Glutamatergic neuron (in vitro differentiated cells): ENCODE measurements around the gene CBR4. TPM values are rescaled to one million over a fixed set of nuclear protein-coding genes. Genes with fewer than 3 reads are reported as not detected.

Experiments used
- DNase-seq: peaks from one replicate; pipeline ENCODE4 v3.0.0; 2022
- H3K27ac Mint-ChIP-seq: one replicate; pipeline ENCODE4 v1.8.0; 2020; ENCODE audit warnings: mild to moderate bottlenecking, mixed read lengths, inconsistent platforms; ENCODE audit not compliant: unreplicated experiment
- H3K27me3 Mint-ChIP-seq: one replicate; pipeline ENCODE4 v1.8.0; 2020; ENCODE audit warnings: mild to moderate bottlenecking, moderate library complexity, mixed read lengths, inconsistent platforms; ENCODE audit not compliant: unreplicated experiment
- H3K36me3 Mint-ChIP-seq: one replicate; pipeline ENCODE4 v1.8.0; 2020; ENCODE audit warnings: mild to moderate bottlenecking, mixed read lengths, inconsistent platforms; ENCODE audit not compliant: unreplicated experiment
- H3K4me1 Mint-ChIP-seq: one replicate; pipeline ENCODE4 v1.8.0; 2020; ENCODE audit warnings: mild to moderate bottlenecking, low read depth, mixed read lengths, inconsistent platforms; ENCODE audit not compliant: unreplicated experiment
- H3K4me3 Mint-ChIP-seq: one replicate; pipeline ENCODE4 v1.8.0; 2020; ENCODE audit warnings: mild to moderate bottlenecking, mixed read lengths, inconsistent platforms; ENCODE audit not compliant: unreplicated experiment
- H3K9me3 Mint-ChIP-seq: one replicate; pipeline ENCODE4 v1.8.0; 2020; ENCODE audit warnings: mild to moderate bottlenecking, moderate library complexity, mixed read lengths, inconsistent platforms; ENCODE audit not compliant: unreplicated experiment
- CTCF ChIP-seq: fragments of 200-600 bp; sonication (generic); IDR thresholded peaks from one replicate; pipeline ENCODE4 v1.5.0; 2021; ENCODE audit not compliant: partially characterized antibody, unreplicated experiment
- total RNA-seq: library from RNA; stranded (reverse); fragmentation: NEBNext Ultra II Directional; extraction: Animal tissue kit (Norgen Biotek cat#: 25700); gene quantifications from one replicate; pipeline ENCODE4 v1.2.1, GENCODE V29; 2021; ENCODE audit not compliant: unreplicated experiment

The CBR4 gene
- total RNA-seq, 1 donor from 2014 or later = 59.1 TPM

DNA sequence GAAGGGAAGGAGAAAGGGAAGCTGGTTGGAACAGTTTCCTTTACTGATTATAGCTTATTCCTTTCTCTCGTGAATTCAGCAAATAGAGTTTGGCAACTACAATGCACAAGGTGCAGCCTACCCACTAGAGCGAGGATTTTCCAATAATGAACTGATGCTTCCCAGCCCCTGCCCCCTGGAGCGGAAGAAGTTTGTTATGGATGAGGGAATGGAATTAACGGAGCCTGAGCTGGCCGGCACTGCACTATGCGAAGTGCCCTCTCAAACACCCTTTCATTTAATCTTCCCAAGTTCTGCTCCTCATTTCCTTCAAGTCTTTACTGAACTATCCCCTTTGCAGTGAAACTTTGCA lies 42.5 kb upstream of the CBR4 start:
- Mint-ChIP-seq H3K27me3 (peaks cover 4% of the 10 kb centered on the region), H3K27ac (no peak overlapping the region), H3K4me3 (no peak overlapping the region), H3K9me3 (peaks cover 2% of the 10 kb centered on the region), H3K4me1 (no peaks in the 10 kb centered on the region), H3K36me3 (peaks cover 5% of the 10 kb centered on the region)
- DNase-seq = no peak
- TF ChIP-seq CTCF = no peak

DNA sequence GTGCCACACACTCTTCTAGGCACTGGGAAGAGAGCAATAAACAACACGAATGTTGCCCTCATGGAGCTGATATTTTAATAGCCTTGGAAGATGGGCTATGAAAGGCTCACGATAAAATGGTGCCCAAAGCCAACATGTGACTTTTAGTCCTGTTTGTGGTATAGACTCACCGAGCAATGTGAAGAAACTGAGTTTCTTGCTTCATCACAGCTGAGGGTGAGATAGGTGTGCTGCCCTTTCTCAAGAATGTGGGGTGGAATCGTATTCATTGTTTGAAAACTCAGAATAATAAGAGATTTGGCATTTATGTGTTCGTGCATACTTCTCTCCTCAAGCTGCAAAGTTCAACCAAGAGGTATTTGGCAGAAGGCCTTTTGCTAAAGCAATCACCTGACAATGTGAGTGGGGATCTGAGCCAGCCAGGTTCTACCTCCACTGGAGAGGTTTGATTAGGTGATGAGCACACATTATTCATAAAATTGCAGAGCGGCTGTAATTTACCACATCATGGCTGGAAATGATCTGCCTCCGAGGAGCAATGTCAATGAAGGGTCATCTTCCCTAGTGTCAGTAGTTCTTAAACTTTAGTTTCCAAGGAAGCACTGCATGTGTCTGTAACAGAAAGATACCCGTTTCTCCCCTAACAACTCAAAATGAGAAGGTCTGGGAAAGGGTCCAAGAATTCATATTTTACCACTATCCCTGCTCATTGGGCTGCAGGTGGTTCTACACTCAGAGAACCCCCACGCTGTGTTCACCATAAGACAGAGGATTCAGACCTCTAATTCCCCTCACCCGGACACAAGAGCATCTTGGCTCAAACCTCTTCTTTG lies 41.9 kb upstream of the CBR4 start:
- H3K27me3 Mint-ChIP-seq = peaks cover 4% of the 10 kb centered on the region
- DNase-seq = no peak
- no peak overlapping the region for H3K4me3 Mint-ChIP-seq
- H3K4me1 Mint-ChIP-seq = no peaks in the 10 kb centered on the region
- no peak for TF ChIP-seq CTCF
- no peak overlapping the region for H3K27ac Mint-ChIP-seq
- peaks cover 5% of the 10 kb centered on the region for H3K36me3 Mint-ChIP-seq
- H3K9me3 Mint-ChIP-seq = peaks cover 2% of the 10 kb centered on the region

DNA sequence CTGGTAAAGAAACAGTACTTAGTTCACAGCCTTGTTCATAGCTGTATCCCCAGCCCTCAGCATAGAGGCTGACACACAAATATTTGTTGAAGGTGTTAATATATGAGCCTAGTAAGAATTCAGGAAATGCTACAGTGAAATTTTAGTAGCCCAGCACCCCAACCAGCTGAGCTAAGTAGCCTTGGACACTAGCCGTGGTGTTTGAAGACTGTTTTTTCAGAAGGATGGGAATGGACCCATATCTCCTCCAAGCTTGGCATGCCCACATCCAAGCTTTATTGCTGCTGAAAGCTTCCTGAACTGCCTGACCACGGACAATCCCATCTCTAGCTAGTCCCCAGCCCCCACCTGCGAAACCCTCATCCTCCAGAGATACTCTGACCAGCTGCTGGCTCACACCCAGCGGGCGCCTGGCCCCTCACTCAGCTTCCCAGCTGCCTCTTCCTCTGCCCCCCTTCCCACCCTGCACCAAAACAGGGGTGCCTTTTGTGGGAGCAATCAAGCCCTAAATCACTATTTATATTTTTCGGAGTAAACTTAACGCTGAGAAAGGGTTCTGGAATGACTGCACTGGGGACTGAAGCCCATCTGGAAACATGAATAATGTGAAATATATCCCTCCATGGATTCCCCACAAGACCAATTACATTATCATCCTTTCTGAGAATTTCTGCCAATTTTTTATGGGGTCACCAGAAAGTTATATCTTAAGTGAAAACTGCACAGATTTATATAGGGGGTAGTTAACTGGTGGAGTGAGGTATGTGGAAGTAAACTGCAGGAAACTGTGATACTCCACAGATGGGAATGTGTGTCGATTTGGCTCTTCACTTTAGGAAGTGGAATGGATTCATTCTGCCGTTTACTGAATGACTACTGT lies 41.1 kb upstream of the CBR4 start:
- Mint-ChIP-seq H3K27me3 (peaks cover 4% of the 10 kb centered on the region), H3K36me3 (peaks cover 5% of the 10 kb centered on the region), H3K4me3 (no peak overlapping the region), H3K27ac (no peak overlapping the region), H3K4me1 (no peaks in the 10 kb centered on the region), H3K9me3 (peaks cover 2% of the 10 kb centered on the region)
- no peak for TF ChIP-seq CTCF
- no peak for DNase-seq

DNA sequence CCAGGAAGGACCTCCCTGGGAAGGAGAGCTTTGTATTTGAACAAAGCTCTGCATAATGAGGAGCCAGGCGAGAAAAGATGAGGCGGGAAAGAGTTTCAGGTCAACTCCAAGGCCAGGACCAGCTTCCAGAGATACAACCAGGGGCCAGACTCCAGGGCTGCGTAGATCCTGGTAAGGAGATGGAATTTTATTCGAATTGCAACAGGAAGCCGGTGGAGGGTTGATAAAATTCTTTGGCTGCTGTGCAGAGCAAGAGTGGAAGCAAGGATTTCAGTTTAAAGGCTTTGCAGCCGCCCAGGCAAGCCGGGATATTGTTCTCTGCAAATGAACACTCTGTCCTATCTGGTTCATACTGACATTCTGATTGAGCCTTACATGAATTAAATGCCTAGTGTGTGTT lies 40.2 kb upstream of the CBR4 start:
- DNase-seq = no peak
- Mint-ChIP-seq H3K4me3 (no peak overlapping the region), H3K27me3 (peaks cover 4% of the 10 kb centered on the region), H3K27ac (no peak overlapping the region), H3K36me3 (peaks cover 5% of the 10 kb centered on the region), H3K4me1 (no peaks in the 10 kb centered on the region), H3K9me3 (peaks cover 2% of the 10 kb centered on the region)
- TF ChIP-seq CTCF = no peak

- no peaks in the 10 kb centered on the region for H3K9me3 Mint-ChIP-seq
- H3K27me3 Mint-ChIP-seq = peaks cover 2% of the 10 kb centered on the region
- H3K4me1 Mint-ChIP-seq = no peaks in the 10 kb centered on the region
- no peak for TF ChIP-seq CTCF
- H3K4me3 Mint-ChIP-seq = no peak overlapping the region
- peaks cover 5% of the 10 kb centered on the region for H3K36me3 Mint-ChIP-seq
- no peak overlapping the region for H3K27ac Mint-ChIP-seq
- DNase-seq = no peak
These were observed 38.9 kb upstream of the CBR4 start for GRCh38 chr4:169048868-169049414.
